ENCODE data around the gene IER5L. TPM values are rescaled to one million over a fixed set of nuclear protein-coding genes. Genes with fewer than 3 reads are reported as not detected.
A peak's percentile ranks its signal among the peaks of the same experiment; 100 is the strongest.

Gene IER5L
- total and polyA plus RNA-seq, 9 of the 15 experiments (the other 6 are each of a cell fraction or from before 2014, with no cell fraction given): 0.14 to 11.9 (median 0.52) TPM

DNA sequence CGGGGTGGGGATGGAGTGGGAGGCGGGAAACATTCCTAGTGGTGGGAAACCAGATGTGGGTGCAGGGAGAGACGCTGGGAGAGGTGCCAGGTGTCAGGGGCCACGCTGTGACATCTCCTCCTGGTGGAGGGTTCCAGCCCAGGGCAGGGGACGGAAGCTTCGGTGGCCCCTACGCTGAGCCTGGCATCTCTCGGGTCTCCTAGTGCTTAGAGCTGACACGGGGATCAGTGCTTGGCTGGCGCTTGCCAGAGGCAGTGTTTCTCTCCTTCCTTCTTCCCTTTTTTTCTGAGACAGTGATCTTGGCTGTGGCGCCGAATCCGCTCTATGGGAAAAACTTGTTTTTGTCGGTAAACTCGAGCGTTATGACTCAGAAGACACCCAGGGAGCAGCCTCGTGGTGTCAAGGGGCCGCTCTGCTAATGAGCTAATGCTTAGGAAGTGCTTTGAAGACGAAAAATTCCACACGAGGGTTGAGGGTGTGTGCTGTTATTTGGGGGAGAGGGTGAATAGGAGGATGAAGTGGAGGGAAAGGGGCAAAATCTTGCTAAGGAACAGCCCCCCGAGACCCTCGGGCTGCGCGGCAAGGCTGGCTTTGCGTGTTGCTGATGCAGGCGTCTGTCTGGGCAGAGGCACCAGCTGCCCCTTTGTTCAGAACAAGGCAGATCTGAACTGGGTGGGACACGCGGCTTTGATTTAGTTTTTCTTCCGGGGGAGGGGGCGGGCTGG, 20.4 kb upstream of the IER5L start (continued):
- TF ChIP-seq, protein P1, sequence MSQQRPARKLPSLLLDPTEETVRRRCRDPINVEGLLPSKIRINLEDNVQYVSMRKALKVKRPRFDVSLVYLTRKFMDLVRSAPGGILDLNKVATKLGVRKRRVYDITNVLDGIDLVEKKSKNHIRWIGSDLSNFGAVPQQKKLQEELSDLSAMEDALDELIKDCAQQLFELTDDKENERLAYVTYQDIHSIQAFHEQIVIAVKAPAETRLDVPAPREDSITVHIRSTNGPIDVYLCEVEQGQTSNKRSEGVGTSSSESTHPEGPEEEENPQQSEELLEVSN (IDR thresholded peaks at IDR 0.05; ENCODE audit: borderline replicate concordance in 1 of 2, extremely low read depth in 1 of 2, insufficient read depth in 1 of 2, insufficient read length in 1 of 2, low read depth in 1 of 2, low read length in 1 of 2, poor library complexity in 1 of 2, severe bottlenecking in 1 of 2): peak in 1 of 2 experiments; percentile 10
- TF ChIP-seq MTF1 (CRISPR knock-in tag; IDR thresholded peaks at IDR 0.05; ENCODE audit: borderline replicate concordance): no peak
- TF ChIP-seq U2AF2 (optimal IDR thresholded peaks at IDR 0.05; ENCODE audit: low read depth, low read length): no peak

DNA sequence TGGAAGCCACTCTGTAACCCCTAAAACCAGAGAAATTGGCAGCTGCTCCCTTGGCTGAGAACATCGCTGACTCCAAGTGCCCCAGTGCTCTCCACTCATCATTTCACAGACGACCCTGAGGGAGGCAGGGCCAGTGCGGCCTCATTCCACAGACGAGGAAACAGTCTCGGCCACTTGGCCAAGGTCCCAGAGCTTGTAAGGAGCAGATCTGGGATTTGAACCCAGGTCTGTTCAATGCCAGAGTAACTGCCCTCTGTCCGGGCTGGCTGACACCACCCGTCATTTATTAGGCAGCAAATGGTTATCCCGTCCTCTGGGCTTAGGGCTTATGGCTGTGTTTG, 19.9 kb upstream of the IER5L start:
- intact Hi-C loops (cut with micrococcal nuclease): no loop called here
- Histone ChIP-seq H3K4me1 (replicated peaks in 1 of 2; ENCODE audit: control insufficient read depth in 2 of 2, insufficient read depth in 2 of 2, low read length in 2 of 2) (peaks cover 0 to 13% of the 10 kb centered on the region in 2 experiments; a peak in 3 of 5 replicates), H3K36me3 (ENCODE audit: control insufficient read depth, insufficient read depth, low read length) (no peaks in the 10 kb centered on the region), H2AFZ (ENCODE audit: low read depth, low read length) (no peak overlapping the region; the same call in 1 of the 2 replicates), H3K4me3 (no peak overlapping the region), H3K9me1 (ENCODE audit: control insufficient read depth, insufficient read depth, low read length) (no peaks in the 10 kb centered on the region), H3K27me3 (ENCODE audit: control insufficient read depth in 2 of 2, insufficient read depth in 2 of 2, low read length in 2 of 2) (peaks cover 3 to 16% of the 10 kb centered on the region in 2 experiments; a peak in 3 of 5 replicates), H3K9ac (ENCODE audit: insufficient read depth in 1 of 2, low read depth in 2 of 2, low read length in 2 of 2) (peak overlapping the region in 1 of 2 experiments; percentile 42; a peak in 1 of 4 replicates), H3K27ac (ENCODE audit: extremely low read depth, low read depth, low read length) (no peak overlapping the region), H3K4me2 (ENCODE audit: insufficient read depth, low read length) (no peak overlapping the region), H4K20me1 (replicated peaks; ENCODE audit: control insufficient read depth, insufficient read depth, low read length) (peaks cover 4% of the 10 kb centered on the region; the same call in 1 of the 2 replicates), H3K79me2 (ENCODE audit: control insufficient read depth, insufficient read depth, low read length) (no peaks in the 10 kb centered on the region), H3K9me3 (replicated peaks; ENCODE audit: control insufficient read depth, insufficient read depth, low read depth, low read length) (no peaks in the 10 kb centered on the region)
- in situ Hi-C loops (cut with MboI): no loop called here
- FAIRE-seq: no peak
- WGBS (ENCODE audit: insufficient coverage, low coverage, missing lambda C conversion rate): 37% methylated on average over 8 of the region's 8 CpGs
- no peak for ATAC-seq
- ChIA-PET CTCF (ENCODE audit: low intra/inter-chr PET ratio) (no interaction called here), POLR2A (interaction anchor here (0.5 to 1.2 kb wide), 3 partner anchors 13 to 624 kb away, joined by 3 read pairs; partner anchors contain the start of gene ASB6)
- TF ChIP-seq TARDBP (IDR thresholded peaks at IDR 0.05): no peak
- no peak for DNase-seq (ENCODE audit: extremely low read depth in 1 of 4, low spot score in 3 of 4)
- no TSS peak for BruUV-seq (replicated peaks)

All from K562 (cell line).